C1 segment of cervical spinal cord (tissue), 14 donors: Measurements from ENCODE around the gene GULP1.
"Not testable (repeated sequence)": the region's sequence is repeated elsewhere in the genome, so short reads cannot be mapped to it uniquely, and the experiment has no call there.

Experiments used
- DNase-seq, 14 donors: peaks; one replicate each; lab custom pipeline; 2025; lab: John Stamatoyannopoulos, UW

Gene GULP1

GRCh38 chr2:188601391-188601790, 309.7 kb downstream of the GULP1 start:
- DNase-seq = no peak

GRCh38 chr2:188601927-188602326, 310.3 kb downstream of the GULP1 start:
- DNase-seq = no peak

GRCh38 chr2:188604579-188604978, 312.9 kb downstream of the GULP1 start:
- DNase-seq = no peak

- not testable (repeated sequence) for DNase-seq
Observed at GRCh38 chr2:188605609-188606584, 314.2 kb downstream of the GULP1 start.

- DNase-seq = not testable (repeated sequence)
Observed at GRCh38 chr2:188606596-188606995, 314.9 kb downstream of the GULP1 start.

- no peak for DNase-seq
Observed at GRCh38 chr2:188607501-188607900, 315.8 kb downstream of the GULP1 start.

GRCh38 chr2:188609321-188610049, 317.8 kb downstream of the GULP1 start:
- DNase-seq = no peak

GRCh38 chr2:188610050-188610444, 318.4 kb downstream of the GULP1 start:
- DNase-seq = no peak

- DNase-seq = no peak
Observed at GRCh38 chr2:188610827-188611226, 319.2 kb downstream of the GULP1 start.

- no peak for DNase-seq
Observed at GRCh38 chr2:188619146-188619545, 327.5 kb downstream of the GULP1 start.

- no peak for DNase-seq
Observed at GRCh38 chr2:188620916-188621315, 329.2 kb downstream of the GULP1 start.

- no peak for DNase-seq
Observed at GRCh38 chr2:188622601-188623260, 331.1 kb downstream of the GULP1 start.

GRCh38 chr2:188623995-188624643, 332.4 kb downstream of the GULP1 start:
- no peak for DNase-seq

- DNase-seq = no peak
Observed at GRCh38 chr2:188627471-188627870, 335.8 kb downstream of the GULP1 start.

- DNase-seq = no peak
Observed at GRCh38 chr2:188628989-188629752, 337.5 kb downstream of the GULP1 start.

- DNase-seq = no peak
Observed at GRCh38 chr2:188629753-188630527, 338.3 kb downstream of the GULP1 start.

- no peak for DNase-seq
Observed at GRCh38 chr2:188631037-188631809, 339.5 kb downstream of the GULP1 start.

- no peak for DNase-seq
Observed at GRCh38 chr2:188634656-188635055, 343.0 kb downstream of the GULP1 start.
